Right lobe of liver (tissue), 6 donors: Measurements from ENCODE around the gene MYO3A. TPM values are rescaled to one million over a fixed set of nuclear protein-coding genes. Genes with fewer than 3 reads are reported as not detected.

Experiments
- ATAC-seq, 4 donors: fragments of 200-7000 bp; cut with Tn5 transposase; one replicate each; pipeline ENCODE4 v1.9.1; 2020; ENCODE audit warnings: mild to moderate bottlenecking in 4 of 4, moderate library complexity in 4 of 4
- DNase-seq, 3 donors: peaks; one replicate each; pipeline ENCODE4 v3.0.0-alpha.2; 2020
- H3K27ac ChIP-seq, 3 donors: fragments of 200-600 bp; one replicate each; pipeline ENCODE4 v1.8.0; 2022
- H3K27me3 ChIP-seq, 2 donors: fragments of 200-600 bp; one replicate each; pipeline ENCODE4 v1.8.0; 2022
- H3K36me3 ChIP-seq, 4 donors: fragments of 200-600 bp; sonication (generic) in 1 of 4; one replicate each; pipeline versions ENCODE4 v1.5.1 to v1.8.0; 2017 to 2022; ENCODE audit warnings: control low read depth in 1 of 4
- H3K4me1 ChIP-seq, 4 donors: fragments of 200-600 bp; sonication (generic) in 1 of 4; one replicate each; pipeline versions ENCODE4 v1.5.1 to v1.8.0; 2017 to 2022; ENCODE audit warnings: control low read depth in 1 of 4
- H3K4me3 ChIP-seq, 3 donors: fragments of 200-600 bp; one replicate each; pipeline ENCODE4 v1.8.0; 2022
- H3K9me3 ChIP-seq, 4 donors: fragments of 200-600 bp; sonication (generic) in 1 of 4; one replicate each; pipeline versions ENCODE4 v1.5.1 to v1.8.0; 2017 to 2022; ENCODE audit warnings: control low read depth in 1 of 4
- POLR2A ChIP-seq: fragments of 450-650 bp; IDR thresholded peaks from one replicate; pipeline ENCODE4 v1.6.1; 2017; ENCODE audit warnings: antibody characterized with exemption, mild to moderate bottlenecking
- WGBS: methylation state at CpG from one replicate; pipeline ENCODE4 v1.1.6; 2018; ENCODE audit warnings: low coverage, low lambda C conversion rate; ENCODE audit not compliant: insufficient coverage; ENCODE audit errors: missing lambda C conversion rate; 5-methylcytosine and 5-hydroxymethylcytosine counted together
- intact Hi-C, 2 donors: fragments of 100-400 bp; cut with DNase I; formaldehyde crosslinking; loops; one replicate each; pipeline versions ENCODE4 v1.11.2 to v1.14.1; 2022
- total RNA-seq, 6 experiments: library from RNA; depleted of rRNA in 2 of 6; stranded (reverse); fragments of >200 nt in 2 of 6; fragmentation: NEBNext Ultra II Directional in 3 of 6; extraction: Animal tissue kit (Norgen Biotek cat#: 25700) in 3 of 6; gene quantifications; one replicate each; pipeline versions ENCODE4 v1.1.0 to v1.2.4, GENCODE V29; 2016 to 2023
- TF ChIP-seq, protein P1 (sequence below), 4 donors: fragments of 200-600 bp in 3 of 4; fragments of 450-650 bp in 1 of 4; IDR thresholded peaks; one replicate each; pipeline versions ENCODE4 v1.5.1 to v1.8.0; 2016 to 2022; ENCODE audit warnings: antibody characterized with exemption in 4 of 4, mild to moderate bottlenecking in 2 of 4
- donor health status: DM: no; HTN: yes; CAD: no.
- donor health status: DM: no; HTN: no; CAD: no.
- donor health status: DM: no; HTN: no; CAD: no.
- donor health status: DM: no; HTN: yes; CAD: no.
- donor health status: DM: no; HTN: yes; CAD: no.

MYO3A gene
- total RNA-seq, 6 experiments from 2014 or later = 0.04 to 0.12 (median 0.12) TPM; not detected in 3

GRCh38 chr10:25912866-25913265 is 21.2 kb upstream of the MYO3A start:
- intact Hi-C loops = no loop called here
- Histone ChIP-seq H3K27me3 (no peaks in the 10 kb centered on the region), H3K36me3 (no peaks in the 10 kb centered on the region), H3K4me1 (no peaks in the 10 kb centered on the region), H3K4me3 (no peak overlapping the region), H3K27ac (no peak overlapping the region), H3K9me3 (no peaks in the 10 kb centered on the region)
- 6% methylated on average over 2 of the region's 2 CpGs for WGBS
- DNase-seq (no peak), ATAC-seq (no peak)
- TF ChIP-seq, protein P1, sequence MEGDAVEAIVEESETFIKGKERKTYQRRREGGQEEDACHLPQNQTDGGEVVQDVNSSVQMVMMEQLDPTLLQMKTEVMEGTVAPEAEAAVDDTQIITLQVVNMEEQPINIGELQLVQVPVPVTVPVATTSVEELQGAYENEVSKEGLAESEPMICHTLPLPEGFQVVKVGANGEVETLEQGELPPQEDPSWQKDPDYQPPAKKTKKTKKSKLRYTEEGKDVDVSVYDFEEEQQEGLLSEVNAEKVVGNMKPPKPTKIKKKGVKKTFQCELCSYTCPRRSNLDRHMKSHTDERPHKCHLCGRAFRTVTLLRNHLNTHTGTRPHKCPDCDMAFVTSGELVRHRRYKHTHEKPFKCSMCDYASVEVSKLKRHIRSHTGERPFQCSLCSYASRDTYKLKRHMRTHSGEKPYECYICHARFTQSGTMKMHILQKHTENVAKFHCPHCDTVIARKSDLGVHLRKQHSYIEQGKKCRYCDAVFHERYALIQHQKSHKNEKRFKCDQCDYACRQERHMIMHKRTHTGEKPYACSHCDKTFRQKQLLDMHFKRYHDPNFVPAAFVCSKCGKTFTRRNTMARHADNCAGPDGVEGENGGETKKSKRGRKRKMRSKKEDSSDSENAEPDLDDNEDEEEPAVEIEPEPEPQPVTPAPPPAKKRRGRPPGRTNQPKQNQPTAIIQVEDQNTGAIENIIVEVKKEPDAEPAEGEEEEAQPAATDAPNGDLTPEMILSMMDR (IDR thresholded peaks at IDR 0.05) = no peak
- no peak for TF ChIP-seq POLR2A

DNA sequence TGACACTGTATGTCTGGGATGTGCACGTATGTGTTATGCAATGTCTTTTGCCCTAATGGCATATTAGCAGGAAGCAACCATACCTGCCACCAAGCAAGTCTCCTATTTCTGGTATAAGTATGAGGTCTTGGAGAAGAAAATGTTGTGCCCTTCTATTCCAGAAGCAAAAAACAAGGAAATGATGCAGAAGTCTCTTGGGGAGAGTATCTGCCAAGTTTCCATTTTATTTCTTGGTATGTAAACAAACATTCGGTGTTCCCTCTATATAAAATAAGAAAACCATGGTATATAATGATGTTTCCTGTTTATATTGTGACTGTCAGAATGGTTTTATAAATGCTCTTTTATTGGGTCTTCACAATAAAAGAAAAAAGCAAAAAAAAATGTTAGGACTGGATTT is 19.3 kb upstream of the MYO3A start:
- DNase-seq (no peak), ATAC-seq (no peak)
- H3K9me3 ChIP-seq = no peaks in the 10 kb centered on the region
- intact Hi-C loops = no loop called here
- H3K4me1 ChIP-seq = no peaks in the 10 kb centered on the region
- 42% methylated on average over 2 of the region's 2 CpGs for WGBS
- no peaks in the 10 kb centered on the region for H3K27me3 ChIP-seq
- H3K27ac ChIP-seq = no peak overlapping the region
- TF ChIP-seq POLR2A = no peak
- TF ChIP-seq, protein P1 (IDR thresholded peaks at IDR 0.05) = no peak
- H3K4me3 ChIP-seq = no peak overlapping the region
- H3K36me3 ChIP-seq = no peaks in the 10 kb centered on the region

- WGBS = under 1% methylated on average over 29 of the region's 35 CpGs
- H3K36me3 ChIP-seq = no peaks in the 10 kb centered on the region
- H3K9me3 ChIP-seq = no peaks in the 10 kb centered on the region
- ATAC-seq (peak; percentile 39 to 67 (median 56)), DNase-seq (no peak)
- intact Hi-C loops = no loop called here
- H3K4me3 ChIP-seq = peak overlapping the region in 1 of 3 donors; percentile 27
- no peak overlapping the region for H3K27ac ChIP-seq
- peaks cover 0 to 4% (median 0%) of the 10 kb centered on the region in 4 donors for H3K4me1 ChIP-seq
- peaks cover 0 to 14% of the 10 kb centered on the region in 2 donors for H3K27me3 ChIP-seq
- TF ChIP-seq, protein P1 (IDR thresholded peaks at IDR 0.05) = peak in 2 of 4 donors; percentile 32 to 47
- TF ChIP-seq POLR2A = no peak
Measured at GRCh38 chr10:25934621-25935139, 651 bp downstream of the MYO3A start.

- Histone ChIP-seq H3K9me3 (no peaks in the 10 kb centered on the region), H3K27ac (no peak overlapping the region), H3K4me3 (no peak overlapping the region), H3K27me3 (peaks cover 0 to 14% of the 10 kb centered on the region in 2 donors), H3K4me1 (peaks cover 0 to 4% (median 0%) of the 10 kb centered on the region in 4 donors), H3K36me3 (no peaks in the 10 kb centered on the region)
- DNase-seq (no peak), ATAC-seq (no peak)
- TF ChIP-seq POLR2A = no peak
- TF ChIP-seq, protein P1 (IDR thresholded peaks at IDR 0.05) = no peak
- intact Hi-C loops = no loop called here
Measured at GRCh38 chr10:25938405-25938804, 4.4 kb downstream of the MYO3A start.

- DNase-seq (no peak), ATAC-seq (no peak)
- intact Hi-C loops = no loop called here
- Histone ChIP-seq H3K36me3 (no peaks in the 10 kb centered on the region), H3K4me3 (no peak overlapping the region), H3K4me1 (no peaks in the 10 kb centered on the region), H3K27ac (no peak overlapping the region), H3K9me3 (no peaks in the 10 kb centered on the region), H3K27me3 (no peaks in the 10 kb centered on the region)
- WGBS = 77% methylated on average over 2 of the region's 2 CpGs
- TF ChIP-seq, protein P1 (IDR thresholded peaks at IDR 0.05) = no peak
- TF ChIP-seq POLR2A = no peak
Measured at GRCh38 chr10:25944771-25945170, 10.7 kb downstream of the MYO3A start.
